ENCODE measurements around the gene HOXC12.

The HOXC12 gene

GRCh38 chr12:53951577-53952334 is 2.9 kb upstream of the HOXC12 start:
- Histone ChIP-seq H2AFZ (ENCODE audit: low read depth, low read length) (no peak overlapping the region), H3K9ac (ENCODE audit: low read depth, low read length) (no peak overlapping the region)
- TF ChIP-seq CTCF (IDR thresholded peaks at IDR 0.05; ENCODE audit: borderline replicate concordance, extremely low read depth, low read length, poor library complexity, severe bottlenecking): no peak
- no peak for TF ChIP-seq EZH2 (IDR thresholded peaks at IDR 0.05; ENCODE audit: borderline replicate concordance, low read depth, low read length, severe bottlenecking)

GRCh38 chr12:53952335-53952694 is 2.4 kb upstream of the HOXC12 start:
- Histone ChIP-seq H3K79me2 (ENCODE audit: insufficient read depth, low read length) (no peaks in the 10 kb centered on the region), H3K4me3 (ENCODE audit: low read depth in 1 of 2, low read length in 2 of 2) (no peak overlapping the region), H3K4me2 (ENCODE audit: insufficient read depth, low read length) (no peak overlapping the region), H3K9ac (ENCODE audit: low read depth, low read length) (no peak overlapping the region), H3K36me3 (ENCODE audit: insufficient read depth, low read length) (no peaks in the 10 kb centered on the region), H3K9me3 (ENCODE audit: insufficient read depth, low read length, severe bottlenecking) (no peaks in the 10 kb centered on the region), H4K20me1 (ENCODE audit: insufficient read depth, low read length) (no peaks in the 10 kb centered on the region), H3K4me1 (ENCODE audit: insufficient read depth, low read length) (no peaks in the 10 kb centered on the region), H3K27ac (ENCODE audit: low read length) (no peak overlapping the region), H3K27me3 (ENCODE audit: insufficient read depth, low read length, poor library complexity) (peaks cover 68% of the 10 kb centered on the region), H2AFZ (ENCODE audit: low read depth, low read length) (no peak overlapping the region)
- DNase-seq (no peak), ATAC-seq (ENCODE audit: insufficient read depth, low read depth) (no peak)
- no peak for TF ChIP-seq CTCF (IDR thresholded peaks at IDR 0.05; ENCODE audit: borderline replicate concordance, extremely low read depth, low read length, poor library complexity, severe bottlenecking)
- no peak for TF ChIP-seq EZH2 (IDR thresholded peaks at IDR 0.05; ENCODE audit: borderline replicate concordance, low read depth, low read length, severe bottlenecking)

More at GRCh38 chr12:53951577-53952334, 2.9 kb upstream of the HOXC12 start:
- Histone ChIP-seq H4K20me1 (ENCODE audit: insufficient read depth, low read length) (no peaks in the 10 kb centered on the region), H3K4me2 (ENCODE audit: insufficient read depth, low read length) (no peak overlapping the region), H3K4me3 (ENCODE audit: low read depth in 1 of 2, low read length in 2 of 2) (no peak overlapping the region), H3K36me3 (ENCODE audit: insufficient read depth, low read length) (no peaks in the 10 kb centered on the region), H3K4me1 (ENCODE audit: insufficient read depth, low read length) (no peaks in the 10 kb centered on the region), H3K79me2 (ENCODE audit: insufficient read depth, low read length) (no peaks in the 10 kb centered on the region), H3K27ac (ENCODE audit: low read length) (no peak overlapping the region), H3K27me3 (ENCODE audit: insufficient read depth, low read length, poor library complexity) (peaks cover 70% of the 10 kb centered on the region), H3K9me3 (ENCODE audit: insufficient read depth, low read length, severe bottlenecking) (no peaks in the 10 kb centered on the region)
- DNase-seq (no peak), ATAC-seq (ENCODE audit: insufficient read depth, low read depth) (no peak)

- Histone ChIP-seq H3K4me2 (ENCODE audit: insufficient read depth, low read length) (no peak overlapping the region), H2AFZ (ENCODE audit: low read depth, low read length) (no peak overlapping the region), H3K9me3 (ENCODE audit: insufficient read depth, low read length, severe bottlenecking) (no peaks in the 10 kb centered on the region), H3K27ac (ENCODE audit: low read length) (no peak overlapping the region), H3K27me3 (ENCODE audit: insufficient read depth, low read length, poor library complexity) (peaks cover 65% of the 10 kb centered on the region), H3K4me1 (ENCODE audit: insufficient read depth, low read length) (no peaks in the 10 kb centered on the region), H3K36me3 (ENCODE audit: insufficient read depth, low read length) (no peaks in the 10 kb centered on the region), H4K20me1 (ENCODE audit: insufficient read depth, low read length) (no peaks in the 10 kb centered on the region), H3K9ac (ENCODE audit: low read depth, low read length) (no peak overlapping the region), H3K79me2 (ENCODE audit: insufficient read depth, low read length) (no peaks in the 10 kb centered on the region), H3K4me3 (ENCODE audit: low read depth in 1 of 2, low read length in 2 of 2) (no peak overlapping the region)
- TF ChIP-seq CTCF (IDR thresholded peaks at IDR 0.05; ENCODE audit: borderline replicate concordance, extremely low read depth, low read length, poor library complexity, severe bottlenecking): no peak
- no peak for TF ChIP-seq EZH2 (IDR thresholded peaks at IDR 0.05; ENCODE audit: borderline replicate concordance, low read depth, low read length, severe bottlenecking)
- ATAC-seq (ENCODE audit: insufficient read depth, low read depth) (no peak), DNase-seq (no peak)
These were observed 1.6 kb upstream of the HOXC12 start for GRCh38 chr12:53952871-53953734.
